ENCODE measurements around the gene RHOU. TPM values are rescaled to one million over a fixed set of nuclear protein-coding genes. Genes with fewer than 3 reads are reported as not detected.

The RHOU gene
- total and polyA plus RNA-seq, 2 donors (not counting 3 experiments of a cell fraction or from before 2014, with no cell fraction given), result 0.04 to 0.40 TPM

GRCh38 chr1:228760979-228761378, 25.7 kb downstream of the RHOU start:
- no peak overlapping the region for H3K4me2 ChIP-seq (ENCODE audit: insufficient read depth, low read length)
- no peaks in the 10 kb centered on the region for H3K9me3 ChIP-seq (replicated peaks; ENCODE audit: control insufficient read depth, insufficient read depth, low read length)
- no peaks in the 10 kb centered on the region for H3K4me1 ChIP-seq (ENCODE audit: control insufficient read depth, extremely low read depth, insufficient read depth, low read length)
- ChIA-PET CTCF (no interaction called here), POLR2A (interaction anchor here (0.5 kb wide), 1 partner anchor 15 kb away, joined by 3 read pairs; no protein-coding TSS in a partner anchor)
- DNase-seq (ENCODE audit: low read depth, low spot score), result no peak
- FAIRE-seq, result no peak
- no peak overlapping the region for H3K27ac ChIP-seq (ENCODE audit: insufficient read depth, low read depth, low read length)
- no peaks in the 10 kb centered on the region for H3K36me3 ChIP-seq (ENCODE audit: control insufficient read depth in 2 of 2, extremely low read depth in 1 of 2, insufficient read depth in 2 of 2, low read length in 2 of 2)
- H3K27me3 ChIP-seq (ENCODE audit: control insufficient read depth in 2 of 2, insufficient read depth in 2 of 2, low read length in 2 of 2), result no peaks in the 10 kb centered on the region
- TF ChIP-seq POLR2AphosphoS5 (IDR thresholded peaks at IDR 0.05; ENCODE audit: insufficient read depth, low read depth, low read length), result no peak
- TF ChIP-seq EZH2 (IDR thresholded peaks at IDR 0.05; ENCODE audit: borderline replicate concordance, low read depth, low read length, severe bottlenecking), result no peak
- no peak for TF ChIP-seq GATA2 (IDR thresholded peaks at IDR 0.05; ENCODE audit: insufficient read depth, insufficient read length, low read depth, low read length)
- TF ChIP-seq JUN (IDR thresholded peaks at IDR 0.05; ENCODE audit: borderline replicate concordance, insufficient read depth, insufficient read length, low read depth), result no peak
- no peak for TF ChIP-seq CTCF (IDR thresholded peaks at IDR 0.05; ENCODE audit: extremely low read depth in 1 of 2, insufficient read depth in 1 of 2, low read depth in 1 of 2, low read length in 2 of 2)
- no peak for TF ChIP-seq POLR2A (IDR thresholded peaks at IDR 0.05; ENCODE audit: low read depth, low read length)
- TF ChIP-seq MYC (IDR thresholded peaks at IDR 0.05; ENCODE audit: low read depth, low read length), result no peak
- TF ChIP-seq FOS (IDR thresholded peaks at IDR 0.05; ENCODE audit: borderline replicate concordance, insufficient read depth, low read length), result no peak
- TF ChIP-seq, protein P1, sequence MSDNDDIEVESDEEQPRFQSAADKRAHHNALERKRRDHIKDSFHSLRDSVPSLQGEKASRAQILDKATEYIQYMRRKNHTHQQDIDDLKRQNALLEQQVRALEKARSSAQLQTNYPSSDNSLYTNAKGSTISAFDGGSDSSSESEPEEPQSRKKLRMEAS (IDR thresholded peaks at IDR 0.05; ENCODE audit: insufficient read depth, insufficient read length), result no peak
- no peaks in the 10 kb centered on the region for H4K20me1 ChIP-seq (replicated peaks; ENCODE audit: control insufficient read depth, extremely low read depth, insufficient read depth, low read length)
- H3K9ac ChIP-seq (replicated peaks; ENCODE audit: extremely low read depth, insufficient read depth, low read length), result no peak overlapping the region
- no peak overlapping the region for H2AFZ ChIP-seq (ENCODE audit: low read depth, low read length)
- H3K79me2 ChIP-seq (ENCODE audit: control insufficient read depth, insufficient read depth, low read length), result no peaks in the 10 kb centered on the region
- no TSS peak for BruUV-seq (replicated peaks)
- intact Hi-C loops (cut with micrococcal nuclease) (no loop called here), dilution Hi-C loops (cut with MboI; ENCODE audit: extremely low pct_ligation_motif_present, low sequenced_read_pairs) (no loop called here)
- no peaks in the 10 kb centered on the region for H3K9me1 ChIP-seq (replicated peaks; ENCODE audit: control insufficient read depth, extremely low read depth, insufficient read depth, low read length)
- no peak overlapping the region for H3K4me3 ChIP-seq (replicated peaks in 1 of 3; ENCODE audit: insufficient read depth in 1 of 3, low read depth in 1 of 3, low read length in 3 of 3)

Data from endothelial cell of umbilical vein (primary cell).